Activated T-helper 2 cell treated with anti-CD3 and anti-CD28 coated beads, Interferon-gamma antibody, Interleukin-2, Interleukin-4, amounts not matched to agents 10 μg/mL and 5 μg/mL and 100 μg/mL, durations not matched to agents 14 hours and 24 hours and 36 hours (primary cell): ENCODE results near the gene PDE7B. TPM values are rescaled to one million over a fixed set of nuclear protein-coding genes. Genes with fewer than 3 reads are reported as not detected.

ENCODE experiments used
- DNase-seq: peaks from one replicate; pipeline ENCODE4 v3.0.0; 2021; ENCODE audit warnings: low spot score
- H3K27ac Mint-ChIP-seq: one replicate; pipeline ENCODE4 v1.8.0; 2021; ENCODE audit warnings: mixed read lengths
- H3K27me3 Mint-ChIP-seq: one replicate; pipeline ENCODE4 v1.8.0; 2021; ENCODE audit warnings: low read depth, mixed read lengths
- H3K36me3 Mint-ChIP-seq: one replicate; pipeline ENCODE4 v1.8.0; 2021; ENCODE audit warnings: low read depth, mixed read lengths
- H3K4me1 Mint-ChIP-seq: one replicate; pipeline ENCODE4 v1.8.0; 2021; ENCODE audit warnings: low read depth, mixed read lengths
- H3K4me3 Mint-ChIP-seq: one replicate; pipeline ENCODE4 v1.8.0; 2021; ENCODE audit warnings: low read depth, mild to moderate bottlenecking, moderate library complexity, mixed read lengths
- H3K9me3 Mint-ChIP-seq: one replicate; pipeline ENCODE4 v1.8.0; 2021; ENCODE audit warnings: mixed read lengths
- intact Hi-C: fragments of 100-400 bp; cut with micrococcal nuclease; formaldehyde crosslinking; loops from one replicate; pipeline ENCODE4 v1.15.1; 2023
- total RNA-seq: library from RNA; stranded (reverse); gene quantifications from 2 replicates; pipeline ENCODE4 v1.2.3, GENCODE V29; 2022

The PDE7B gene
- total RNA-seq, 1 donor from 2014 or later, result 28.8 TPM

GRCh38 chr6:136063096-136063495 is 211.6 kb downstream of the PDE7B start:
- H3K27ac Mint-ChIP-seq, result no peak overlapping the region
- H3K4me3 Mint-ChIP-seq, result no peak overlapping the region
- H3K36me3 Mint-ChIP-seq, result peaks cover 20% of the 10 kb centered on the region
- intact Hi-C loops, result no loop called here
- H3K27me3 Mint-ChIP-seq, result peaks cover 11% of the 10 kb centered on the region
- peaks cover 2% of the 10 kb centered on the region for H3K4me1 Mint-ChIP-seq
- no peak for DNase-seq
- H3K9me3 Mint-ChIP-seq, result no peaks in the 10 kb centered on the region

- Mint-ChIP-seq H3K27me3 (peaks cover 2% of the 10 kb centered on the region), H3K36me3 (peaks cover 23% of the 10 kb centered on the region), H3K27ac (no peak overlapping the region), H3K4me3 (no peak overlapping the region), H3K4me1 (peaks cover 2% of the 10 kb centered on the region), H3K9me3 (no peaks in the 10 kb centered on the region)
- DNase-seq, result no peak
- intact Hi-C loops, result no loop called here
These were observed 214.5 kb downstream of the PDE7B start for GRCh38 chr6:136066005-136066404.

DNA sequence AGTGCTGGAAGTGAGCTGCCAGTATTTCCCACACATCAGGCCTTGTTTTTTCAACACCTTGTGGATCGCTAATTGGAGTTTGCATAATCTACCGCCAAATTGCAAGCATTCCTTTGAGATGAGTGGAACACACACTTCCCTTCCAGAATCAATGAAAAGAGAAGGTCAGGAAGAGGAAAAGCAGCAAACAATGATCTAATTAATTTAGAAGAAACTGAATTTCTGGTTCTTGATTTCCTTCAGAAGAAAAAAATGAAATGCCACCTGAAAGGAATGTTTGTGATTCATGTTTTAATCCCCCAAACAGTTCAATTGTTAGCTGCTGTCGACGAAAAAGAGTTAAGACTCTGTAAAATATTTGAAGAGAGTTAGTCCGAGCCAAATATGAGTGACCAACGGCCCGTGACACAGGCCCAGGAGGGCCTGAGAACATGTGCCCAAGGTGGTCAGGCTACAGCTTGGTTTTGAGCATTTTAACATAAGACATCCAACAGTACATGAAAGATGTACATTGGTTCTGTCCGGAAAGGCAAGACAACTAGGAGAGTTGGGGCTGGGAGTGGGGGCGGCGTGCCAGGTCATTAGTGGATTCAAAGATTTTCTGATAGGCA is 216.3 kb downstream of the PDE7B start:
- DNase-seq, result no peak
- H3K9me3 Mint-ChIP-seq, result no peaks in the 10 kb centered on the region
- H3K4me3 Mint-ChIP-seq, result no peak overlapping the region
- intact Hi-C loops, result no loop called here
- H3K27ac Mint-ChIP-seq, result no peak overlapping the region
- H3K36me3 Mint-ChIP-seq, result peaks cover 26% of the 10 kb centered on the region
- H3K4me1 Mint-ChIP-seq, result peaks cover 2% of the 10 kb centered on the region
- peaks cover 2% of the 10 kb centered on the region for H3K27me3 Mint-ChIP-seq

GRCh38 chr6:136069119-136069518 is 217.6 kb downstream of the PDE7B start:
- H3K36me3 Mint-ChIP-seq, result peaks cover 26% of the 10 kb centered on the region
- H3K27ac Mint-ChIP-seq, result no peak overlapping the region
- intact Hi-C loops, result no loop called here
- H3K9me3 Mint-ChIP-seq, result no peaks in the 10 kb centered on the region
- no peak for DNase-seq
- H3K27me3 Mint-ChIP-seq, result no peaks in the 10 kb centered on the region
- H3K4me3 Mint-ChIP-seq, result no peak overlapping the region
- no peaks in the 10 kb centered on the region for H3K4me1 Mint-ChIP-seq

DNA sequence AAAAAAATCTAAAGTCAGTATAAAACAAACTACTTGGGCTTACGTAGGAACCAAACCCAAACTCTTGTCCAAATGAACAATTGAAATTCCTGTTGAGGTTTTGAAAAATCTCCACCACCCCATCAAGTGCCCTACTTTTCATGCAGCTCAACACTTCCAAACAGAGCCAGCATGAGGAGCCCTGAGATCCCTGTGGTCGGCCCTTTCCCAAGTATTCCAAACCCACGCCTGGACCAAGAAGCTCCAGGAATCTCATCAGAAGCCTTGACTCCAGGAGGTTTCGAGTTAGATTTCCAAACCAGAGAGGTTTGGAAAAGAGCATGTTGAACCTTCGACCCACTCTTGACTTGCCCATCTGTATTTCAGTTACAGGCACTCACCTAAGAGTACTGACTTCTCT is 219.3 kb downstream of the PDE7B start:
- Mint-ChIP-seq H3K4me1 (no peaks in the 10 kb centered on the region), H3K4me3 (no peak overlapping the region), H3K27ac (no peak overlapping the region), H3K9me3 (no peaks in the 10 kb centered on the region), H3K27me3 (no peaks in the 10 kb centered on the region), H3K36me3 (peaks cover 26% of the 10 kb centered on the region)
- DNase-seq, result no peak
- intact Hi-C loops, result no loop called here

DNA sequence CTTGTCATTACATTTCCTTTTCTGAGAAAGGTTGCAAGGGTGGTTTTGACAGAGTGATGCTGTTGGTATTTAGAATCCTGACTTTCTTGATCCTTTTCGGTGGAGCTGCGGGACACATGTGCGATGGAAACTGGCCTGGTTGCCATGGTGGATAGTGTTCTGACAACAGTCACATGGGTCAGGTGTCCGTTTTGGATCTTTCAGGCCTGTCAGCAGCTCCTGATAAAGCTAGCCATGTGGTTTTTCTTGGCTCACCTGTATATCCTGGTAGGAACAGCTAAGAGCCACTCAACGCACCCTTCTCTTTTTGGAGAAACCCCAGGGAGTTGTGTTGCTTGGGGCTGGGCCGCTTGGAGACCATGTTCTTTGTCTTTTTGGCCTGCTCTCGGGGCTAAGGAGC is 221.2 kb downstream of the PDE7B start:
- Mint-ChIP-seq H3K27me3 (no peaks in the 10 kb centered on the region), H3K36me3 (peaks cover 19% of the 10 kb centered on the region), H3K4me3 (no peak overlapping the region), H3K4me1 (no peaks in the 10 kb centered on the region), H3K9me3 (no peaks in the 10 kb centered on the region), H3K27ac (no peak overlapping the region)
- intact Hi-C loops, result no loop called here
- DNase-seq, result no peak

- Mint-ChIP-seq H3K27me3 (no peaks in the 10 kb centered on the region), H3K4me1 (no peaks in the 10 kb centered on the region), H3K4me3 (no peak overlapping the region), H3K27ac (no peak overlapping the region), H3K9me3 (no peaks in the 10 kb centered on the region), H3K36me3 (peaks cover 14% of the 10 kb centered on the region)
- intact Hi-C loops, result no loop called here
- no peak for DNase-seq
These were observed 221.7 kb downstream of the PDE7B start for GRCh38 chr6:136073216-136073615.

- H3K4me1 Mint-ChIP-seq, result no peaks in the 10 kb centered on the region
- intact Hi-C loops, result no loop called here
- no peak overlapping the region for H3K27ac Mint-ChIP-seq
- H3K9me3 Mint-ChIP-seq, result no peaks in the 10 kb centered on the region
- peaks cover 12% of the 10 kb centered on the region for H3K36me3 Mint-ChIP-seq
- H3K27me3 Mint-ChIP-seq, result no peaks in the 10 kb centered on the region
- DNase-seq, result no peak
- no peak overlapping the region for H3K4me3 Mint-ChIP-seq
These were observed 225.0 kb downstream of the PDE7B start for GRCh38 chr6:136076496-136076895.

DNA sequence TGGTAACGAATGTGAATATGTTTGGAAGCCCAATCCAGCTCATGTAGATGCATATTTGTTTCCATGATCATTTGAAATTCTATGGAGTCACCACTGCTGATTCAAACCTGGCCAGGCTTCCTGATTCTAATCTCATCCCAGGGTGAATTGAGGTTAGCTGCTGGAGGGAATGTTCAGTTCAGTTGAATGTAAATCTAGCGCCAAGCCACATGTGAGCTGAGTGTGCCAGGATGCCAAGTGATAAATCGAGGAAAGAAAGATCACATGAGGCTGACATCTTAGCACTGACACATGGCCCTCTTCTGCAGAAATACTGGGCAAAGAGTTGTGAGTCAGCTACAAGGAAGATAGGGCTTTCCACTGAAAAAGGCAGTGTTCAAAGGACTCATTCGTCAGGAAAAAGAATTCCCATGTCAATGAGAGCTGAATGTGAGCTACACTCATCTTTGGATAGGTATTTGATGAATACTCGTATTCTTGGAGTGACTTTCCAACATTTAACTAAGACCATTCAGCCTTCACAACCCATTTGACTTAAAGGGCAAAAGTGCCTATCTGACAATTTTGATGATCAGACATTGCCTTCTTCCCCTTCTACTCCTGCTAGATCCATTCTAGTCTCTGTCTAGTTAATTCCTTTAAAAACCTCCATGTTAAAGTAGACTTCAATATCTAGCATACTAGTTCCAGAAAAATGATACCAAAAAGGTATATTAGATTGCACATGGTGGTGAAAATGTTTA is 226.5 kb downstream of the PDE7B start:
- DNase-seq, result no peak
- Mint-ChIP-seq H3K27me3 (no peaks in the 10 kb centered on the region), H3K9me3 (no peaks in the 10 kb centered on the region), H3K36me3 (peaks cover 9% of the 10 kb centered on the region), H3K27ac (no peak overlapping the region), H3K4me3 (no peak overlapping the region), H3K4me1 (no peaks in the 10 kb centered on the region)
- intact Hi-C loops, result no loop called here

DNA sequence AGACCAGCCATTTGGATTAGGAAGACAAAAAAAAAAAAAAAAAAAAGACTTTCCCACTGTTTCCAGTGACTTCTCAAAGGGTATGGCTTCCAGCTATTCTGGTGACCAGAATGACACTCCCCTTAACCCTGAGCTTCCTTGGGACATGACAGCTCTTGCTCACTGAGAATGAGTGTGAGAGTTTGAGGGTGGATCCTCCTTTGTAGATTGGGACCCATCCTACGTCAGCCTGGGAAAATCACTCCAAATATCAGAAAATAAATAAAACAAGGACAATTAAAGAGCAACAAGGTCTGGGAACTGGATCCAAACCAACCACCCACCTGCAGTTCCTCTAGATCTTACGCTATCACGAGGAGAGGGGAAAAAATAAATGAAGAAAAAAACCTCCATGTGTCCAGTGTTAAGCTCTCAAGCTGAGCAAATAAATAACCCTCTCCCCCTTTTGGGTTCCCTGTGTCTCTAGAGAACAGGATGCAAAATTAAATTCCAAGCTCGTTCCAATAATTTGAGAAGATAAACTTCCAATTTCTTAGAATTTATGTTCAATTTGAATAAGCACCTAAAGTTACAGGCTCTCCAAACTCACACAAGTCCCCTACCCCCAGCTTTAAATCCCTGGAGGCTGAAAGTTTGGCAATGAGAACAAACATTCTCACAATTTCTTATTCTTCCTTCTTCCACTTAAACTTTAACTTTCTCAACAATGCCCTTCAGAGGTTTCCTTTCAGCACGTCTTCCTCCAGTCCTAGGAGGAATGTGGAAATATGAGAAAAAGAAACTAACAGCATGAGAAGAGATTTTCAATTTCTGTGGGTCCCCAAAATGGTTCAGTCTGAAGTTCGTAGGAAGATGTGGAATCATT is 228.4 kb downstream of the PDE7B start:
- intact Hi-C loops, result no loop called here
- no peaks in the 10 kb centered on the region for H3K9me3 Mint-ChIP-seq
- H3K36me3 Mint-ChIP-seq, result no peaks in the 10 kb centered on the region
- DNase-seq, result no peak
- no peaks in the 10 kb centered on the region for H3K4me1 Mint-ChIP-seq
- H3K27me3 Mint-ChIP-seq, result no peaks in the 10 kb centered on the region
- H3K4me3 Mint-ChIP-seq, result no peak overlapping the region
- no peak overlapping the region for H3K27ac Mint-ChIP-seq

DNA sequence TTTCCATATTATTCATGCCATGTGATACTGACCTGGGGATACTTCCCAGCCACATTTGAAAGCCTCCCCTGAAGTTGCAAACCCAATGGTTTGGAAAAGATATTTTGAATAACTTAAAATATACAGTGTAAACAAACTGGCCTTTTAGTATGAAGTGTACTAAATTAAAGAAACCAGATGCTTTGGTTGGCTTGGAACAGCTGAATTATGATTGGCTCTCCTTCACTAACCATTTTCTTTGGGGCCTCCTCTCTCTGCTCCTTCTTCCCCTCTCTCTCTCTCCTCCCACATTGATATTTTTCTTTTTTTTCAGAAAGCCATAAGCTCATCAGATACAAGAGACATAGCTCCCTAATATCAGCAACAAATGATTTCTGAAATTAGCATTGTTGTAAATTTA is 232.0 kb downstream of the PDE7B start:
- Mint-ChIP-seq H3K9me3 (no peaks in the 10 kb centered on the region), H3K4me3 (no peak overlapping the region), H3K36me3 (peaks cover 11% of the 10 kb centered on the region), H3K27ac (no peak overlapping the region), H3K27me3 (no peaks in the 10 kb centered on the region), H3K4me1 (peaks cover 7% of the 10 kb centered on the region)
- intact Hi-C loops, result no loop called here
- no peak for DNase-seq

DNA sequence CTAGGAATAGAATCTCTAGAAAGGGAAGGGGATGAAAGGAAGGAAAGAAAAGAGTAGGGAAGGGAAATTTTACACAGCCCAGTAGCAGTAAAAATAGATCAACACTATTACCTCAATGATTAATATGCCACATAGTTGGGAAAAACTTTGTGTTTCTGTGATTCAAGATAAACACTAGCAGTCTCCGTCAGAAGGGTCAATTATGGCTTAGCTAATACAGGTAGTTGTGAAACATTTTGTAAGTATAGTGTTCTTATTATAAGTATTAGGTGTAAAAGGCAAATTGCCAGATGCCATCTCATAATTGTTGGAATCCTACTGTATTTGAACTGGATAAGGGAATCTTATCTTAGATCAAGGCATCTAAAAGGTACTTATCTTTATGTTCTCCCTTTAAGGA is 232.9 kb downstream of the PDE7B start:
- H3K27ac Mint-ChIP-seq, result no peak overlapping the region
- H3K36me3 Mint-ChIP-seq, result peaks cover 12% of the 10 kb centered on the region
- no peaks in the 10 kb centered on the region for H3K9me3 Mint-ChIP-seq
- H3K4me3 Mint-ChIP-seq, result no peak overlapping the region
- DNase-seq, result no peak
- peaks cover 11% of the 10 kb centered on the region for H3K4me1 Mint-ChIP-seq
- no peaks in the 10 kb centered on the region for H3K27me3 Mint-ChIP-seq
- intact Hi-C loops, result no loop called here
